ENCODE results near the gene KLHL14. TPM values are rescaled to one million over a fixed set of nuclear protein-coding genes. Genes with fewer than 3 reads are reported as not detected.

KLHL14 gene
- total and polyA plus RNA-seq, 10 of the 15 experiments (the other 5 are each of a cell fraction or from before 2014, with no cell fraction given) = 0.03 to 0.05 TPM; not detected in 8

DNA sequence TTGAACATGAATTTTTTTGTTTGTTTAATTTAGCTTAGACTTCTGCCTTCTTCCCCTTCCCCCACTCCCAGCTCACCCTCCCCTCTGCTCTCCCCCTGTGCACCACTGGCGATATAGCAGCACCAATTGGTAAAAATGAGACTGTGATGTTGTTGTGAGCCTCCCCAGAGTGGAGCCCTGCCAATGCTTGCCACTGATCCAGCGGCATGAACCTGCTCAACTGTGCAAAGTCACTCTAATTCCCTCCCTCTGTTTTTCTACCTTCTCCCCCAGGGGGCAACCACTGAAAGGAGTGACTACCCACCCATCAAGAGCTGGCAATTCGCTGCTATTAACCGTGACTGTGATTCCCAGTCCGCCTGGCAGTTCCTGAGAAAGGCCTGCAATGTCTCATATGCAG is 30.2 kb downstream of the KLHL14 start (continued):
- TF ChIP-seq, protein P1, sequence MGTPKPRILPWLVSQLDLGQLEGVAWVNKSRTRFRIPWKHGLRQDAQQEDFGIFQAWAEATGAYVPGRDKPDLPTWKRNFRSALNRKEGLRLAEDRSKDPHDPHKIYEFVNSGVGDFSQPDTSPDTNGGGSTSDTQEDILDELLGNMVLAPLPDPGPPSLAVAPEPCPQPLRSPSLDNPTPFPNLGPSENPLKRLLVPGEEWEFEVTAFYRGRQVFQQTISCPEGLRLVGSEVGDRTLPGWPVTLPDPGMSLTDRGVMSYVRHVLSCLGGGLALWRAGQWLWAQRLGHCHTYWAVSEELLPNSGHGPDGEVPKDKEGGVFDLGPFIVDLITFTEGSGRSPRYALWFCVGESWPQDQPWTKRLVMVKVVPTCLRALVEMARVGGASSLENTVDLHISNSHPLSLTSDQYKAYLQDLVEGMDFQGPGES (IDR thresholded peaks at IDR 0.05) = no peak
- TF ChIP-seq ETV6 (conservative IDR thresholded peaks at IDR 0.05 in 1 of 2, IDR thresholded peaks at IDR 0.05 in 1 of 2; ENCODE audit: borderline replicate concordance in 1 of 2, low read depth in 1 of 2) = no peak
- no peak for TF ChIP-seq SRF (IDR thresholded peaks at IDR 0.05; ENCODE audit: low read depth in 2 of 2, low read length in 2 of 2)
- TF ChIP-seq BACH1 (IDR thresholded peaks at IDR 0.05; ENCODE audit: borderline replicate concordance) = no peak

DNA sequence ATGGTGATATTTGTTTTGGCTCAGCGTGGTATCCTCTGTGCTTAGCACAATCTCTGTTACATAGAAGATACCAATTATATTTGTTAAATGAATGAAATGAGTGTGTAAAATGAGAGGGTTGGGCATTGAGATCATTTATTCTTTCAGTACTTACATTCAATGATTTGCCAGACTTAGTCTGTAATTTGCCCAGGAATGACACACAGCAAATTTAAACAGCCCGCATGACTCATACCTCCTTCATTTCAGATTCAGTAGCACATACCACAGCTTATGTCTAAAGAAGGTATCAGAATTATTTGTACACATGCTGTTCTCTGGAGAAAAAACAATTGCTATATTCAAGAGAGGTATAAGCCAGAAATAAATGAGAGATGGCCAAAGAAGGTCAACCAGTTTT is 37.0 kb downstream of the KLHL14 start:
- intact Hi-C loops (cut with micrococcal nuclease; ENCODE audit: unreplicated experiment) = no loop called here
- no peak overlapping the region for H3K27ac ChIP-seq (ENCODE audit: control insufficient read depth, insufficient read depth)
- POLR2A ChIA-PET = no interaction called here
- H2AFZ ChIP-seq (ENCODE audit: control insufficient read depth, low read depth, low read length) = no peak overlapping the region
- no TSS peak for BruUV-seq (replicated peaks)
- H3K9ac ChIP-seq (ENCODE audit: control insufficient read depth, insufficient read depth, low read length) = no peak overlapping the region
- H3K4me3 ChIP-seq = no peak overlapping the region
- in situ Hi-C loops (cut with MboI) = no loop called here
- ATAC-seq (no peak), DNase-seq (ENCODE audit: low read depth, low spot score) (no peak), FAIRE-seq (no peak)
- SMC1A ChIA-PET (ENCODE audit: uncharacterized antibody, unreplicated experiment) = no interaction called here
- CTCF ChIA-PET = no interaction called here
- TF ChIP-seq CBX3 (IDR thresholded peaks at IDR 0.05; ENCODE audit: borderline replicate concordance, low read depth) (no peak), TCF12 (IDR thresholded peaks at IDR 0.05; ENCODE audit: low read depth, low read length) (no peak), HDGF (IDR thresholded peaks at IDR 0.05) (no peak), TCF3 (IDR thresholded peaks at IDR 0.05; ENCODE audit: borderline replicate concordance, insufficient read depth, low read depth, low read length) (no peak), TBL1XR1 (IDR thresholded peaks at IDR 0.05; ENCODE audit: low read depth, low read length) (no peak), SMC3 (IDR thresholded peaks at IDR 0.05; ENCODE audit: borderline replicate concordance, low read length) (no peak), NFYB (IDR thresholded peaks at IDR 0.05; ENCODE audit: insufficient read depth, low read depth, low read length) (no peak), CEBPB (IDR thresholded peaks at IDR 0.05; ENCODE audit: borderline replicate concordance in 1 of 2, low read depth in 2 of 2, low read length in 2 of 2) (no peak), POLR2A (IDR thresholded peaks at IDR 0.05; ENCODE audit: low read depth, low read length) (no peak), SRF (IDR thresholded peaks at IDR 0.05; ENCODE audit: low read depth in 2 of 2, low read length in 2 of 2) (no peak), SMAD1 (IDR thresholded peaks at IDR 0.05; ENCODE audit: low read depth, partially characterized antibody) (no peak), MEF2A (IDR thresholded peaks at IDR 0.05; ENCODE audit: insufficient read depth, low read depth, low read length) (no peak), NFYA (IDR thresholded peaks at IDR 0.05; ENCODE audit: borderline replicate concordance, low read depth, low read length) (no peak), DPF2 (IDR thresholded peaks at IDR 0.05) (no peak)
- H3K27me3 ChIP-seq (replicated peaks in 1 of 2; ENCODE audit: control insufficient read depth in 2 of 2, insufficient read depth in 2 of 2, low read length in 1 of 2) = no peaks in the 10 kb centered on the region; a peak in 2 of 4 replicates
- RAD21 ChIA-PET (ENCODE audit: unreplicated experiment) = no interaction called here
- peaks cover 2% of the 10 kb centered on the region; the same call in 1 of the 2 replicates for H3K4me1 ChIP-seq (ENCODE audit: control insufficient read depth, insufficient read depth, low read length)
- H3K9me3 ChIP-seq (replicated peaks; ENCODE audit: control insufficient read depth, insufficient read depth, low read length) = no peaks in the 10 kb centered on the region; the same call in 2 of the 3 replicates
- H3K79me2 ChIP-seq (ENCODE audit: control insufficient read depth, insufficient read depth, low read length) = no peaks in the 10 kb centered on the region
- no peaks in the 10 kb centered on the region for H4K20me1 ChIP-seq (ENCODE audit: control insufficient read depth, insufficient read depth)
- WGBS (ENCODE audit: insufficient coverage, insufficient replicate concordance, low lambda C conversion rate, missing lambda C conversion rate) = 43% methylated on average over 2 of the region's 2 CpGs
- no peak overlapping the region for H3K4me2 ChIP-seq (ENCODE audit: control insufficient read depth, insufficient read depth)
- H3K36me3 ChIP-seq (ENCODE audit: control insufficient read depth in 2 of 2, insufficient read depth in 2 of 2, low read length in 1 of 2) = no peaks in the 10 kb centered on the region

All from GM12878 (cell line).